Cardiac fibroblast (primary cell): ENCODE measurements around the gene POLG.
A peak's percentile ranks its signal among the peaks of the same experiment; 100 is the strongest.

Source experiments
- DNase-seq, 2 donors: peaks; one replicate each; pipeline versions ENCODE4 v3.0.0 to v3.0.0-alpha.2; 2010; ENCODE audit warnings: low read depth in 2 of 2
- H3K4me3 ChIP-seq, 2 donors: replicated peaks in 1 of 2; 1 replicate in 1 of 2; 2 replicates in 1 of 2; pipeline ENCODE4 v1.5.1; 2011; ENCODE audit warnings: low read depth in 2 of 2, low read length in 2 of 2, mild to moderate bottlenecking in 2 of 2, moderate library complexity in 1 of 2
- CTCF ChIP-seq: IDR thresholded peaks from one replicate; pipeline ENCODE4 v1.5.1; 2011; ENCODE audit warnings: low read depth, mild to moderate bottlenecking, low read length, inconsistent platforms

The POLG gene

DNA sequence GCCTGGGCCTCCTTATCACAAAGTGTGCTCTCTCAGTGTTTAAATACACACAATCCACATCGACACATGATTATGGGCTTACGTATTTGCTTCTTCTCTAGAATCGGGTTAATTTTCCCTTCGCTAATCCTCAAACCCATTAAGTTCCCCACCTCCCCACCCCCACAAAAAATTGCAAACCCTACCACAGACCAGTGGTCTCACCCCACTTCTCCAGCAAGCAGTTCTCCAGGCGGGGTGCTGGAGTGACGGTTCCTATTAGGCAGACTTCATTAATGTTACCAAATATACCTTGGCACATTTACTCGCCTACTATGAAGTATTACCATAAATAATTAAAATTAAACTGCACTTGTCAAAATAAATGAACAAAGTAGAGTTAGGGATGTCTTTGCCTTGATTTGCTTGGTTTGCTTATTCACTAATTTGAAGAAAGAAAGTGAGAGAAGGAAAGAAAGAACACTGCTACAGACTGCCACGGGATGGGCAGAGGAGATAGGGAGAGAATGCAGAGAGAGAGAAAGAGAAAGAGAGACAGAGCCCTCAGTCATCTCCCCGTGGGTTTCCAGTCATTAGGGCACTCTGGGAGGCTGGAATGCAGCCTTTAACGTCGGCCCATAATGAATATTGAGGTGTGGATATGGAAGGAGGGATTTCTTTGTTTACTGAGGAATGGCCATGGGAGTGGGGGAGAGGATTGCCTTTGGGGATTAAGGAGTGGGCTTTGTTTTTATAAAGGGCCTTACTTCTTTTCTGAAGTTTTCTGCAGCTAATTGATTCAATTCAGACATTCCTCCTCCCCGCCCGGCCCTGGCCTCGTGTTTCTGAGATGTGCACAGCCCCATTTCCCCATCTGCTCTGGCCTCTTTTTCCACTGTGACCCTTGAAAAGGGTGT, 39.7 kb upstream of the POLG start:
- H3K4me3 ChIP-seq, result no peak overlapping the region
- no peak for TF ChIP-seq CTCF
- no peak for DNase-seq

DNA sequence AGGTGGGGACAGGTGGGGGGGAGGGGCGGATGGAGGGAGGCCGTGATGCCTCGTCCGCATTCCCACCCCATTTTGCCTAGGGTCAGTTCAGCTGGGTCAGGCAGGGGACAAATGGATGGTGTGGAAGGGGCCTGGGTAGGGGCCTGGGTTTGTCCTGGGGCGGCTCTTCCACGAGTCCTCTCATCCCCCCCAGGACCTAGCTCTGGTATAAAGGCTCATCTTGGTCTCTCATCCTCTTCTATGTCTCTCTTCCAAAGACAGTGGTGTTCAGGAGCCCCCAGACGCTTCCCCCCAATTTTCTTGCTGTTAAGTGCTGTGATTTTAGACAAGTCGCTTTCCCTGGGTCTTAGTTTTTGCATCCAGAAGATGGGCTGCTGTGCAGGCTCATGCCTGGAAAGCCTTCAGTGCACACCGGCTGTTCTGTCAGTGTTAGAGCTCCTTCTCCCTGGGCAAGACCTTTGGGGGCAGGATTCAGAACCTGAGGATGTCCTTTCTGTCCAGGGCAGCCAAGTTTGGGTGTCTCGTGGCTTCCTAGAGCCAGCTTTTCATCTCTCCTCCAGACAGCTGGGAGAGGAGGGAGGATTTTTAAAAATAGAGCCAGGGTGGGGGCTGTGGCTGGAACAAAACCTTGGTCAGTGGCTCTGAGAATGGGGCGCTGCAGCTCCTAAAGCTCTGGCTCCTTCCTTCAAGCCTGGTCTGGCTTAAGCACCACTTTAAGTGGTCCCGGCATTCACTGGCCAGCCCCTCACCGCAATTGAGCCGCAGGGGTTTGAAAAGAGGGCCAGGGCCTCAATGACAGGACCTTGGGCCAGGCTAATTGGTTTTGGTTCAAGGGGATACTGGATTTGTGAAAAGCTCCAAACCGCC, 37.7 kb upstream of the POLG start:
- no peak overlapping the region for H3K4me3 ChIP-seq
- no peak for TF ChIP-seq CTCF

GRCh38 chr15:89371228-89372044, 36.8 kb upstream of the POLG start:
- H3K4me3 ChIP-seq, result peak overlapping the region; percentile 8 to 21

More for the DNA sequence above, 37.7 kb upstream of the POLG start:
- no peak for DNase-seq

GRCh38 chr15:89370978-89371227, 36.3 kb upstream of the POLG start:
- no peak for DNase-seq
- H3K4me3 ChIP-seq, result no peak overlapping the region
- no peak for TF ChIP-seq CTCF

More at GRCh38 chr15:89371228-89372044, 36.8 kb upstream of the POLG start:
- TF ChIP-seq CTCF, result no peak
- DNase-seq, result peak; percentile 6 to 18

DNA sequence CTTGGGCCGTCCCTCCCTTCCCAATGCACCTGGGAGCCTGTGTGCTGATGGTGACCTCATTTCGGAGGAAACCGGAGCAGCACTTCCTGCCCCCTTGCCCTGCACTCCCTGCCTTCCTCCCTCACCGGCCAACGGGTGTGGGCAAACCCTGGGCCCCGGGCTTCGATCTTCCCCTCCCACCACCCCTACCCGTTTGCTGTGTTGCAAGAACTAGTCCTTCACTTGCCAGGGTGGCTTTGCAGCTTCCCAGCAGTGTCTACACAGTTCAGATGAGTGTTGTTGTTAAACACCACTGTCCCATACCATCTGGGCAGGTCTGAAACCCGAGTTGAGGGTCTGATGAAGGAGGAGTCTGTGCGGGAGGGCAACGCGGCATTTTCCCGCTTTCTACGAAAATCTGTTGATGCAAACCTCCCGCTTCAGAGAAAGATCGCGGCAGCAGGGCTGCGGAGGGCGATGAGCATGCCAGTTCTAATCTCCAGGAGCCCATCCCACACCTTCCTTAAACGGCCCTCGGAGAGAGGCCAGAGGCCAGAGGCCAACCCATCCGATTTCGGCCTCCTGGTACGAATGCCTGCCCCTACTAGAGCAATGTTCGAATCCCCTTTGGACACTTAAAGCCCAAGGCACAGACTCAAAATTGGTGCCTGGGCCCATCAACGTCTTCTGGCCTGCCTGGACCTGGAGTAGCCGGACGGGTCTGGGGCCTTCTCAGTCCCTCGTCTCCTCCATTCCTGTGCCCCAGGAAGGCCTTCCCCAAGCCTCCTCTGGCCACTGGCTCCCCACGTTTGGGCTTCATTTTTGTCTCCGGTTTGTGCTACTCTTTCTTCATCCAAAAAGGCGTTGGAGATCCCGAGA, 35.7 kb upstream of the POLG start:
- no peak for DNase-seq
- no peak for TF ChIP-seq CTCF
- no peak overlapping the region for H3K4me3 ChIP-seq
